UCSD-AML1 (cell line): ENCODE results near the gene VAC14.

Source experiments
- DNase-seq: peaks from one replicate; lab custom pipeline; 2025; ENCODE audit not compliant: unreplicated experiment; lab: John Stamatoyannopoulos, UW

The VAC14 gene

DNA sequence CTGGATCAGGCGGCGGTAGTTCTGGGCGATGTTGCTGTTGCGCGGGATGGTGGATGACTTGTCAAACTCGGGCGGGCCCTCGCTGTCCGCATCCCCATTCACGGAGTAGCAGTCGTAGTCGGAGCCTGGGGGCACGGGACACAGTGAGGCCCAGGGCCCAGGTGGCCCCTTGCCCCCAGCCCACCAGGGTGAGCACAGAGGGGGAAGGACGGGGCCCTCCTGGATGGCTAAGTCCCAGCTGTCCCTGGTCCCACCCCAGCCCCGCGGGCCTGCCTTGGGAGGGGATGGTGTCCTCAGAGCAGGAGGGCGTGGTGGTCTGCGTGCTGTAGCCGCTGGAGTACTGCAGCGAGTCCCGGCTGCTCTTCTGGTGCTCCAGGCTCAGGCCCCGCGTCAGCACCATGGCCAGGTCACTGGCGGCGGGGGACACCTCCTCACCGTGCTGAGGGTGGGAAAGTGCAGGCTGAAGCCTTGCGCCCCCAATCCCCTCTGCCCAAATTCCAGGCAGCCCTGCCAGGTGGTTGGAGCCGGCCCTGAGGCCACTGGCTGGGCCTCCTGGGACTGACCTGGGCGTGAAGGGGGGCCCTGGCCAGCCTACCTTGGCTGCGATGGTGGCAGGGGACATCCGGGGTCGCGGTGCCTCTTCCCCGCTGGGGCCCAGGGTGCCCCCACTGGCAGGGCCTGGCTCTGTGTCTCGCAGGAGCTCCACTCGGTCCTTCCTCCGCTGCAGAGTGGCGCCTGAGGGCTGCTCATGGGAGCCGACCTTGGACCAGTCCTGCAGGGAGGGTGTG lies 136.4 kb downstream of the VAC14 start:
- no peak for DNase-seq

- DNase-seq = no peak
Measured at GRCh38 chr16:70663524-70664324, 137.2 kb downstream of the VAC14 start.

DNA sequence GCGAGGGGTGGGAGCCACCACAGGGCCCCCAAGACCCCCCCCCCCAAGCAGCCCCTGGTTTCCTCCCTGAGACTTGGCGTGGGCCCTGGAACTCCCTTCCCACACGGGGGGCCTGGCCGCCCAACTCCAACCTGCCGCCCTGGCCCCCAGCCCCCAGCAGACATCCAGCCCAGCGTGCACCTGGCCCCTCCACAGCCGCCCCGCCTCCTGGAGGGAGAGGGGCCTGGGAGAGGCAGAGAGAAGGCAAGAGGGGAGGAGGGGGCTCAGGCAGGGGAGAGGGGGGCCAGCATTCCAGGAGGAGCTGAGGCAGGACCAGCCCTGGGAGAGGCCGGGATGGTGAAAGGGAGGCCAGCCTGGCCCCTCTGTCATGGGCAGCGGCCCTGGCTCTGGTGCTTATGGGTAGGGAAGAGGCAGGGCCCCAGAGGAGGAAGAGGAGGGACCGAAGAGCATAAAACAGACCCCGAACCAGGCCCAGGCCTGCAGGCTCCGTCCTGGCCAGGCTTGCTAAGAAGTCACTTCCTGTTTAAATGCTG lies 137.9 kb downstream of the VAC14 start:
- no peak for DNase-seq

DNA sequence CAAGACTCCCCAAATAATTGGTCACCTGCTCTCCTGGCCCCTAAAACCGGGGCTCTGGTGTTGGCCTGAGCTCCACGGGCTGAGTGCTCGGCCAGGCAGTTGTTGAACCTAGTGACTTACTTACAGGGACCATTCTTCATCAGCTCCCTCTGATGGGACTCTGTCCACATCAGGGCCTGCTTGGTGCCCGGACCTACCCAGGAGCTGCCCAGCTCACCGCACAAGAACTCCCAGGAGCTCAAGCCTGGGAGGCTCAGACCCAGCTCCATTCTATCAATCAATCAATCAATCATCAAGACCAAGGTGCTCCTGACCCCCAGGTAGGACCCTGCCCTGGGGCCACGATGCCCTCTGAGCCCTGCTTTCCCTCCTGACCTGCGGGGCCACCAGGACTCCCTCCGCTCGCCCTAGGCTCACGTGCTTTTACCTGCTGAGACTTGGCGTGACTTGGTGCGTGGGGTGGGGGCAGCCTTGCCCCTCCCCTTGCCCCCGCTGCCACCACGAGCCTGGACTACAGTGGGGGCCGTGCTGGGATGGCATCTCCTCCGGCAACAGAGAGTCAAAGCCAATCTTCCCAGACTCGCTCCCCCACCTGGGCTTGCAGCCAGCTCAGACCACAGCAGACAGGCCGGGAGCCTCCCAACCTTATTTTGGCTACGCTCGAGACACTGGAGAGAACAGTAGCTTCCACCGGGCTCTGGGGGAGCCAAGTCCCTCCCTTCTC lies 138.9 kb downstream of the VAC14 start:
- DNase-seq = no peak

GRCh38 chr16:70661534-70661917 lies 139.4 kb downstream of the VAC14 start:
- no peak for DNase-seq

GRCh38 chr16:70660672-70661350 lies 140.1 kb downstream of the VAC14 start:
- no peak for DNase-seq

GRCh38 chr16:70659953-70660671 lies 140.8 kb downstream of the VAC14 start:
- no peak for DNase-seq

GRCh38 chr16:70659546-70659945 lies 141.4 kb downstream of the VAC14 start:
- no peak for DNase-seq

DNA sequence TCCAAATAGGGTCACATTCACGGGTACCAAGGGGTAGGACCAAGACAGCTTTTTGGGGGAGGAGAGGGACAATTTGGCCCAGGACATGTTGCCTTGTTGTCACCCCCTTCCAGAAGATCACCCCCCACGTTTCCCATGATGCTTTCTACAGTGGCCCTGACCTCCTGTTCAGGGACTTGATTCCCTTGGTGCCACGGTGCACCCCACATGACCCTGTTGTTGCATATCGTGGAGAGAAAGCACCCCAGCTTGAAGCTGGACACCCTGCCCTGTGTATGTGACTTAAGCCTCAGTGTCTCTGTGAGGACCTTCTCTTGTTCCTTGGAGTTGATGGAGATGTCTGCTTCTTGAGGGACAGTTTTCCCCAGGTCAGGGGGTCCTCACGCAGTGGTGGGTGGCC lies 142.0 kb downstream of the VAC14 start:
- no peak for DNase-seq

GRCh38 chr16:70657956-70658355 lies 143.0 kb downstream of the VAC14 start:
- DNase-seq = no peak

DNA sequence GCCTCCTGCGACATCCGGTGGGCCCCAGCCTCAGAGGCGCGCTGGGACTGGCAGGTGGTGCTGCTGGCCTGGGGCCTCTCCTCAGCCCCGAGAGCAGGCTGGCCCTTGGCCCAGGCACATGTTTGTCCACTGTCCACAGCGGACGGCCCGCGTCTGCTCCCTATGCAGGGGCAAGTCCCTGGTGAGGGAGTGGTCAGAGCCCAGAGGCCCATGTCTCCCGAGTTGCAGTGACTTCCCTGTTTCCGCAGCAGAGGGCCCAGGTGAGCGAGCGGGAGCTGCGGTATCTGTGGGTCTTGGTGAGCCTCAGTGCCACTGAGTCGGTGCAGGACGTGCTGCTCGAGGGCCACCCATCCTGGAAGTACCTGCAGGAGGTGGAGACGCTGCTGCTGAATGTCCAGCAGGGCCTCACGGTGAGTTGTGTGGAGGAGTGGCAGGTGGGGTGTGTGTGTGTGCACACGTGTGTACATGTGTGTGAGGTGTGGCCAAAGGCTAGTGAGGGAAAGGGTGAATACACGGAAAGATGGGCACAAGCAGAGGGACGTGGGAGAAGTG lies 144.2 kb downstream of the VAC14 start:
- DNase-seq = no peak

GRCh38 chr16:70656065-70656711 lies 144.8 kb downstream of the VAC14 start:
- no peak for DNase-seq

GRCh38 chr16:70653809-70654771 lies 146.9 kb downstream of the VAC14 start:
- peak; percentile 81 for DNase-seq

DNA sequence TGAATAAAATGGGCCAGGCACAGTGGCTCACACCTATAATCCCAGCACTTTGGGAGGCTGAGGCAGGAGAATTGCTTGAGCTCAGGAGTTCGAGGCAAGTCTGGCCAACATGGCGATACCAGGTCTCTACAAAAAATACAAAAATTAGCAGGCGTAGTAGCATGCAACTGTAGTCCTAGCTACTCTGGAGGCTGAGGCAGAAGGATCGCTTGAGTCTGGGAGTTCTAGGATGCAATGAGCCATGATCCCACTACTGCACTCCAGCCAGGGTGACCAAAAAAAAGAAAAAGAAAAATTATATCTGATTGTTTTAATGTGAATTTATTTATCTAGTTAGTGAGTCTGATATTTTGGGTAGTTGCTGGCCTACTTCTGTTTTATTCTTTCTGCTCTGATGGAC lies 147.6 kb downstream of the VAC14 start:
- no peak for DNase-seq

- no peak for DNase-seq
Measured at GRCh38 chr16:70652322-70652721, 148.6 kb downstream of the VAC14 start.

DNA sequence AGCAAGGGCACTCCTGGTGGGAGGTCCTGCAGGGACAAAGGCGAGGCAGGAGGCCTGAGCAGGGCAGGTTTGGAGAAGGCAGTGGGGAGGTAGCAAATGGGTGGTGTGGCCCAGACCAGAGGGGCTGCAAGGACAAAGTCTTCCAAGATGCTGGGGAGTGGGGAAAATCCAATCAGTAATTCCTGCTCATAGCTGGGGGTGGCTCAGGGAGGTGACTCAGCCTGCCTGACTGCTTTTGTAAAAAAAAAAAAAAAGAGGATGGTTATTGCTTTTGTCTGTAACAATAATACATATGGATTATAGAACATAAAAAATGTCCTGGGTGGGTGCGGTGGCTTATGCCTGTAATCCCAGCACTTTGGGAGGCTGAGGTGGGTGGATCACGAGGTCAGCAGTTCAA lies 149.4 kb downstream of the VAC14 start:
- DNase-seq = no peak

DNA sequence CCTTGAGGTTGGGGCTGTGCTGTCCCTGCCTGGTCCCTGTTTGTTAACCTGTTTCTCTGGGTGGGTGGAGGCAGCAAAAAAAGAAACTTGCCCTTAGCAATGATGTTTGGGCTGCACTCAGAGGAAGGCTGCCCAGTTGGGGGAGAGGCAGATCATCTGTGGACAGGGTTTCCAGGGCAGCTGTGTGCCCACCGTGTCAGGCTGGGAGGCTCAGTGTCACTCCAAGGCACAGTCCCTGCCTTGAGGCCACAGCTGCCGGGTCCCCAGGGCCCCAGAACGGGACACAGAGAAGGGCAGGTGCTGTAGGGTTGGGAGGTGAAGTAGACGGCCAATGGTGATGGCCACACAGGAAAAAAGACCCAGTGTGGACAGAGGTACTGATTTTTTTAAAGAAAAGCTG lies 150.7 kb downstream of the VAC14 start:
- no peak for DNase-seq

DNA sequence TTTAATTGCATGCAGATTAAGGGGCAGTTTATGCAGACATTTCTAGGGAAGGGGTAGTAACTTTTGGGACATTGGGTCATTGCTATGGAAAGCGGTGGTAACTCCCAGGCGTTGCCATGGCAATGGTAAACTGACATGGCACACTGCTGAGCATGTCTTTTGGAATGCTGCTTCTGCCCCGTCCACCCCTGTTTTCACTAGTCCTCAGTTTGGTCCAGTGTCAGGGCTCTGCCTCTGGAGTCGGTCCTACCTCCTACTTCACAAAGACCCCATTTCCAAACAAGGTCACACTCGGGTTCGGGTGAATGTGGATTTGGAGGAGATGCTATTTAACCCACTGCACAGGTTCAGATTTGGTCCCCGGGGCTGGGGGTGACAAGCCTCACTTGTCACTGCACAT lies 151.7 kb downstream of the VAC14 start:
- DNase-seq = no peak
